ENCODE measurements around the gene ABCF1. TPM values are rescaled to one million over a fixed set of nuclear protein-coding genes. Genes with fewer than 3 reads are reported as not detected.
A peak's percentile ranks its signal among the peaks of the same experiment; 100 is the strongest.
"Not testable (repeated sequence)": the region's sequence is repeated elsewhere in the genome, so short reads cannot be mapped to it uniquely, and the experiment has no call there.

The ABCF1 gene
- total RNA-seq, result 10 to 100 TPM; 28.8 to 55.4 TPM
- polyA plus RNA-seq, result 10 to 100 TPM; 25.8 to 43.5 TPM
- long read RNA-seq, donor 1, partial matches to known transcripts, result 13 of 15 reads
- long read RNA-seq, donor 1, other reads (novel, unspliced or antisense), result 0 of 15 reads
- long read RNA-seq, donor 2, result 0 reads
- long read RNA-seq, donor 3, partial matches to known transcripts, result 6 of 7 reads
- long read RNA-seq, donor 3, other reads (novel, unspliced or antisense), result 0 of 7 reads
- long read RNA-seq, donor 4, partial matches to known transcripts, result 5 of 5 reads
- long read RNA-seq, donor 4, other reads (novel, unspliced or antisense), result 0 of 5 reads
- long read RNA-seq, donor 5, result 0 reads

GRCh38 chr6:30571075-30571761 is at the start of gene ABCF1:
ABCF1 (plus strand) TSS chr6:30571442; CDS start chr6:30571488, 46 bp downstream.
- peak; percentile 98 to 99 (median 99) for DNase-seq
- H3K4me1 ChIP-seq (ENCODE audit: control insufficient read depth in 5 of 5, insufficient read depth in 5 of 5, low read length in 5 of 5), result peaks cover 4 to 26% (median 5%) of the 10 kb centered on the region in 5 donors
- no peaks in the 10 kb centered on the region for H3K27me3 ChIP-seq (ENCODE audit: control insufficient read depth in 3 of 3, insufficient read depth in 3 of 3, low read length in 2 of 3)

DNA sequence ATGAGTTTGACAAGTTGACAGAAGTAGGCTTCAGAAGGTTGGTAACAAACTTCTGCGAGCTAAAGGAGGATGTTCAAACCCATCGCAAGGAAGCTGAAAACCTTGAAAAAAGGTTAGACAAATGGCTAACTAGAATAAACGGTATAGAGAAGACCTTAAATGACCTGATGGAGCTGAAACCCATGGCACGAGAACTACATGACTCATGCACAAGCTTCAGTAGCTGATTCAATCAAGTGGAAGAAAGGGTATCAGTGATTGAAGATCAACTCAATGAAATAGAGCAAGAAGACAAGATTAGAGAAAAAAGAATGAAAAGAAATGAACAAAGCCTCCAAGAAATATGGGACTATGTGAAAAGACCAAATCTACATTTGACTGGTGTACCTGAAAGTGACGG is 49.3 kb upstream of the ABCF1 start:
- not testable (repeated sequence) for H3K9me3 ChIP-seq (ENCODE audit: control insufficient read depth in 4 of 4, insufficient read depth in 3 of 4, low read length in 3 of 4); ATAC-seq (ENCODE audit: insufficient read depth, low FRiP score); H3K4me1 ChIP-seq (ENCODE audit: control insufficient read depth in 5 of 5, insufficient read depth in 5 of 5, low read length in 5 of 5); H3K4me3 ChIP-seq; H3K27ac ChIP-seq (ENCODE audit: low read depth in 1 of 2, low read length in 1 of 2); H3K36me3 ChIP-seq (ENCODE audit: control insufficient read depth in 4 of 4, insufficient read depth in 4 of 4, low read length in 4 of 4); H3K9ac ChIP-seq (ENCODE audit: insufficient read depth in 1 of 2, low read length in 2 of 2); DNase-seq; H3K27me3 ChIP-seq (ENCODE audit: control insufficient read depth in 3 of 3, insufficient read depth in 3 of 3, low read length in 2 of 3)
- WGBS, 2 donors, result 82 to 86% methylated on average over 5 of the region's 5 CpGs

More at GRCh38 chr6:30571075-30571761, at the start of gene ABCF1:
- peaks cover 0 to 5% (median 0%) of the 10 kb centered on the region in 4 donors for H3K36me3 ChIP-seq (ENCODE audit: control insufficient read depth in 4 of 4, insufficient read depth in 4 of 4, low read length in 4 of 4)
- peak within 1 kb of the TSS; percentile 87 to 94 for H3K27ac ChIP-seq (ENCODE audit: low read depth in 1 of 2, low read length in 1 of 2)
- no peaks in the 10 kb centered on the region for H3K9me3 ChIP-seq (ENCODE audit: control insufficient read depth in 4 of 4, insufficient read depth in 3 of 4, low read length in 3 of 4)
- 0 to 1% methylated on average over 59 of the region's 59 CpGs for WGBS, 2 donors
- peak; percentile 97 for ATAC-seq (ENCODE audit: insufficient read depth, low FRiP score)
- peak within 1 kb of the TSS; percentile 84 for H3K4me3 ChIP-seq
- H3K9ac ChIP-seq (ENCODE audit: insufficient read depth in 1 of 2, low read length in 2 of 2), result peak within 1 kb of the TSS; percentile 85 to 94
- TF ChIP-seq CTCF (IDR thresholded peaks at IDR 0.05; ENCODE audit: control extremely low read depth, extremely low read depth), result no peak

DNA sequence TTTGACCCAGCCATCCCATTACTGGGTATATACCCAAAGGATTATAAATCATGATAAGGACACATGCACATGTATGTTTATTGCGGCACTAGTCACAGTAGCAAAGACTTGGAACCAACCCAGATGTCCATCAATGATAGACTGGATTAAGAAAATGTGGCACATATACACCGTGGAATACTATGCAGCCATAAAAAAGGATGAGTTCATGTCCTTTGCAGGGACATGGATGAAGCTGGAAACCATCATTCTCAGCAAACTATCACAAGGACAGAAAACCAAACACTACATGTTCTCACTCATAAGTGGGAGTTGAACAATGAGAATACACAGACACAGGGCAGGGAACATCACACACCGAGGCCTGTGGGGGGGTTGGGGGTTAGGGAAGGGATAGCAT is 44.8 kb upstream of the ABCF1 start:
- not testable (repeated sequence) for H3K4me3 ChIP-seq; H3K9ac ChIP-seq (ENCODE audit: insufficient read depth in 1 of 2, low read length in 2 of 2); ATAC-seq (ENCODE audit: insufficient read depth, low FRiP score); H3K36me3 ChIP-seq (ENCODE audit: control insufficient read depth in 4 of 4, insufficient read depth in 4 of 4, low read length in 4 of 4); H3K27me3 ChIP-seq (ENCODE audit: control insufficient read depth in 3 of 3, insufficient read depth in 3 of 3, low read length in 2 of 3); H3K9me3 ChIP-seq (ENCODE audit: control insufficient read depth in 4 of 4, insufficient read depth in 3 of 4, low read length in 3 of 4); H3K4me1 ChIP-seq (ENCODE audit: control insufficient read depth in 5 of 5, insufficient read depth in 5 of 5, low read length in 5 of 5); DNase-seq; H3K27ac ChIP-seq (ENCODE audit: low read depth in 1 of 2, low read length in 1 of 2)
- WGBS, 2 donors, result 97 to 98% methylated on average over 3 of the region's 3 CpGs

- H3K27me3 ChIP-seq (ENCODE audit: control insufficient read depth in 3 of 3, insufficient read depth in 3 of 3, low read length in 2 of 3); H3K9me3 ChIP-seq (ENCODE audit: control insufficient read depth in 4 of 4, insufficient read depth in 3 of 4, low read length in 3 of 4); DNase-seq; H3K4me3 ChIP-seq; H3K4me1 ChIP-seq (ENCODE audit: control insufficient read depth in 5 of 5, insufficient read depth in 5 of 5, low read length in 5 of 5); H3K9ac ChIP-seq (ENCODE audit: insufficient read depth in 1 of 2, low read length in 2 of 2); ATAC-seq (ENCODE audit: insufficient read depth, low FRiP score); H3K36me3 ChIP-seq (ENCODE audit: control insufficient read depth in 4 of 4, insufficient read depth in 4 of 4, low read length in 4 of 4): not testable (repeated sequence)
- 71 to 79% methylated on average over 17 of the region's 17 CpGs for WGBS, 2 donors
- H3K27ac ChIP-seq (ENCODE audit: low read depth in 1 of 2, low read length in 1 of 2), result peak overlapping the region in 1 of 2 donors; percentile 20
These were observed 41.8 kb upstream of the ABCF1 start for GRCh38 chr6:30529349-30529875.
